Mucosa of descending colon (tissue), 3 donors: ENCODE results near the gene BMP6. TPM values are rescaled to one million over a fixed set of nuclear protein-coding genes. Genes with fewer than 3 reads are reported as not detected.

Source experiments
- ATAC-seq: fragments of 200-7000 bp; cut with Tn5 transposase; one replicate; pipeline ENCODE4 v1.9.1; 2020; ENCODE audit warnings: mild to moderate bottlenecking, moderate library complexity
- DNase-seq, 3 donors: peaks; one replicate each; pipeline ENCODE4 v3.0.0-alpha.2; 2020
- H3K36me3 ChIP-seq: fragments of 200-600 bp; one replicate; pipeline ENCODE4 v1.8.0; 2021; ENCODE audit warnings: low read depth, mild to moderate bottlenecking
- H3K4me1 ChIP-seq: fragments of 200-600 bp; one replicate; pipeline ENCODE4 v1.8.0; 2021; ENCODE audit warnings: low read depth, mild to moderate bottlenecking
- H3K4me3 ChIP-seq: fragments of 200-600 bp; one replicate; pipeline ENCODE4 v1.8.0; 2021; ENCODE audit warnings: mild to moderate bottlenecking
- H3K9me3 ChIP-seq: fragments of 200-600 bp; one replicate; pipeline ENCODE4 v1.8.0; 2021; ENCODE audit warnings: mild to moderate bottlenecking
- CTCF ChIP-seq: fragments of 200-600 bp; IDR thresholded peaks from one replicate; pipeline ENCODE4 v1.8.0; 2022; ENCODE audit warnings: antibody characterized with exemption, mild to moderate bottlenecking
- intact Hi-C, 2 donors: fragments of 100-400 bp; cut with DNase I in 1 of 2; cut with micrococcal nuclease in 1 of 2; formaldehyde crosslinking; loops; one replicate each; pipeline versions ENCODE4 v1.11.0 to v1.11.1; 2022; cut with DNase I, micrococcal nuclease
- total RNA-seq, 3 donors: library from RNA; stranded (reverse); fragmentation: NEBNext Ultra II Directional in 2 of 3; extraction: Animal tissue kit (Norgen Biotek cat#: 25700) in 2 of 3; gene quantifications; one replicate each; pipeline versions ENCODE4 v1.2.1 to v1.2.4, GENCODE V29; 2021 to 2023
- donor health status: DM: no; HTN: no; CAD: no; lungs with moderate emphysema.
- donor health status: DM: no; HTN: no; CAD: no.
- donor health status: DM: no; HTN: yes; CAD: no.

BMP6 gene
- total RNA-seq, 3 donors from 2014 or later: 0.55 to 1.9 (median 0.98) TPM

GRCh38 chr6:7848229-7848628 is 122.3 kb downstream of the BMP6 start:
- intact Hi-C loops: no loop called here
- TF ChIP-seq CTCF: no peak
- H3K4me3 ChIP-seq: no peak overlapping the region
- peaks cover 14% of the 10 kb centered on the region for H3K9me3 ChIP-seq
- DNase-seq (no peak), ATAC-seq (no peak)
- H3K36me3 ChIP-seq: no peaks in the 10 kb centered on the region
- no peaks in the 10 kb centered on the region for H3K4me1 ChIP-seq

- no peak for TF ChIP-seq CTCF
- no peak for DNase-seq
- Histone ChIP-seq H3K4me3 (no peak overlapping the region), H3K4me1 (no peaks in the 10 kb centered on the region), H3K9me3 (peaks cover 14% of the 10 kb centered on the region), H3K36me3 (no peaks in the 10 kb centered on the region)
- ATAC-seq: no peak
- intact Hi-C loops: no loop called here
Measured at GRCh38 chr6:7851780-7852179, 125.9 kb downstream of the BMP6 start.

- no peaks in the 10 kb centered on the region for H3K36me3 ChIP-seq
- no peak overlapping the region for H3K4me3 ChIP-seq
- H3K9me3 ChIP-seq: no peaks in the 10 kb centered on the region
- DNase-seq (no peak), ATAC-seq (no peak)
- TF ChIP-seq CTCF: no peak
- intact Hi-C loops: no loop called here
- H3K4me1 ChIP-seq: no peaks in the 10 kb centered on the region
Measured at GRCh38 chr6:7859591-7859990, 133.7 kb downstream of the BMP6 start.

GRCh38 chr6:7865781-7866180 is 139.9 kb downstream of the BMP6 start:
- Histone ChIP-seq H3K4me1 (no peaks in the 10 kb centered on the region), H3K4me3 (no peak overlapping the region), H3K9me3 (no peaks in the 10 kb centered on the region), H3K36me3 (no peaks in the 10 kb centered on the region)
- TF ChIP-seq CTCF: no peak
- ATAC-seq: no peak
- DNase-seq: no peak
- intact Hi-C loops: no loop called here

GRCh38 chr6:7866526-7866925 is 140.6 kb downstream of the BMP6 start:
- intact Hi-C loops: no loop called here
- Histone ChIP-seq H3K36me3 (no peaks in the 10 kb centered on the region), H3K4me3 (no peak overlapping the region), H3K4me1 (no peaks in the 10 kb centered on the region), H3K9me3 (no peaks in the 10 kb centered on the region)
- no peak for ATAC-seq
- DNase-seq: no peak
- no peak for TF ChIP-seq CTCF

GRCh38 chr6:7868926-7869325 is 143.0 kb downstream of the BMP6 start:
- intact Hi-C loops: no loop called here
- no peak for DNase-seq
- Histone ChIP-seq H3K9me3 (no peaks in the 10 kb centered on the region), H3K4me1 (no peaks in the 10 kb centered on the region), H3K4me3 (no peak overlapping the region), H3K36me3 (no peaks in the 10 kb centered on the region)
- TF ChIP-seq CTCF: no peak
- no peak for ATAC-seq
